GM19025 (cell line): ENCODE measurements around the gene FAM81B.
"Not testable (repeated sequence)": the region's sequence is repeated elsewhere in the genome, so short reads cannot be mapped to it uniquely, and the experiment has no call there.

Source experiments
- ATAC-seq: cut with Tn5 transposase; IDR thresholded peaks from one replicate; pipeline ENCODE4 v1.9.1; 2021; ENCODE audit warnings: mild to moderate bottlenecking, low read depth, moderate library complexity; ENCODE audit not compliant: unreplicated experiment

Gene FAM81B, protein sequence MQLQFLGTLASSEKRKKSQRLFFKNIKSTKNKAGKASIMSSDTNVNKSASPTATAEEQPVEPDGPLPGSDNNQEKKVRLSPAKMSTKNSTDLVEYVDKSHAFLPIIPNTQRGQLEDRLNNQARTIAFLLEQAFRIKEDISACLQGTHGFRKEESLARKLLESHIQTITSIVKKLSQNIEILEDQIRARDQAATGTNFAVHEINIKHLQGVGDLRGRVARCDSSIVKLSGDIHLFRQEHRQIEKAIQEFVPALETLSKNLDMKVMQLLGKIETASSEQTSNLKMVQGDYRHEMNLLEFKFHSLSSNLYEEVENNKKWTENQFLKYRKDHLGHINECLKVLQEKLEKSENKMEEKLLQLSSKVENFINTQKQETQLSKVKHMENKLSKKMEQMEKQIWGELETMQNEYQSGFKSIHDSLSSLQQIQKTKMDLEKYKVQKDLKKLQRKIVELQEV

DNA sequence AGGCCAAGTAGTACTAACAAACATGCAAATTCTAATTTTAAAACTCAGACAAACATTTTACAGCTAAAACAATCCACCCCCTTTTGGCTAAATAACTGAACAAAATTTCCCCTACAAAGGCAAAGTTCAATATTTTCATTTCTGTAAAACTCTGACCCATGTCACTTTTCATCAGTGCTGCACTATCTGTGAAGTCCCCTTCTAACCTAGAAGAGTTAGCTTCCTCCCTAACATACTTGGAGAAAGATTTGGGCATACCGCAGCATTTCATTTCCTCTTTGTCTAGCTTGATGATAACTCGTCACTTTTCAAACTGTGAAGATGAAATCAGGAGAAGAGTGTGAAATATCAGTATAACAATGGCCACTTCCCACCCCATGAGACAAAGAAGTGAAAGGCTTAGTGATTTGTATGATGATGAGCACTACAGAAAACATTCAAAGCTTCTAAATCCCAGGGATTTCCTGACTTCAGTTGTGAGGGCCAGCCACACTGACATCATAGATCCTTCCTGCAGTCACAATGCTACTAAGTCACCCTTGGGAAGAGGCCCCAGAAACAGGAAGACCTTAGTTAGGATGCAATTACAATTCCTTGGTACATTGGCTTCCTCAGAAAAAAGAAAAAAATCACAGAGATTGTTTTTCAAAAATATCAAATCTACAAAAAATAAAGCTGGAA lies at the start of gene FAM81B:
FAM81B (plus strand) TSS at position 555 of the 681 bp plus-strand sequence; CDS start at position 579, 24 bp downstream.
- no peak for ATAC-seq

DNA sequence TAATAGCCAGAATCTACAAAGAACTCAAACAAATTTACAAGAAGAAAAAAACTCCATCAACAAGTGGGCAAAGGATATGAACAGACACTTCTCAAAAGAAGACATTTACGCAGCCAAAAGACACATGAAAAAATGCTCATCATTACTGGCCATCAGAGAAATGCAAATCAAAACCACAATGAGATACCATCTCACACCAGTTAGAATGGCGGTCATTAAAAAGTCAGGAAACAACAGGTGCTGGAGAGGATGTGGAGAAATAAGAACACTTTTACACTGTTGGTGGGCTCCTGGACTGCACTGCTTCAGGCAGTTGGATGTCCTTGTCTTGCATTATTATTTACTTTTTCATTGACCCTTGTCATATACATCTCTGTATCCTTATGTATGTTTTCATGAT lies 49.7 kb upstream of the FAM81B start:
- ATAC-seq = not testable (repeated sequence)

DNA sequence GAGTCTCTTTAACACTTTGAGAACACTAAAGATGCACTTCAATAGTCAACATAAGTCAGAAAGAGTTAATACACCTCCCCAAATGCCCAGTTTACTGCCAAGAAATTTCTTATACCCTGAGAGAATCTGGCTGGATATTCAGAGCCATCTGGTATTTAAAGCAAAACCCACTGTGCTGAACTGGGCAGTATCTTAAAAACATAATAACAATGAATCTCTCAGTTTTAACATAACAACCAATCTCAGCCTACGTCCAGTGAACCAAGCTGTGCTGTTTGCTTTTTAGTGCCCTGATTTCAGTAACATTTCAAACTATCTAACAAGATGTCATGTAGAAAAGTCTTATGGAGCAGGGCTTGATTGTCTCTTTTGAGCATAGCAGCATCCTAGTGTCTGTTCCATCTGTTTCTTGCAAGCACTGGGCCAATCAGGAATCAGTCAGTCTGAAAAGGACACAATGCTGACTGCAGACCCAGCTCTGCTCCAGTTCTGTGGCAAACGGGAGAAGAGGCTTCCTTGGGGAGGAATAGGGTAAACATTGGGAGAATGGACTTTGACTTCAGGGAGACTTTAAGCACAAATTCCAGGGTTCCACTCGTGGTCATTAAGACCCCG lies 43.6 kb upstream of the FAM81B start:
- ATAC-seq = no peak

DNA sequence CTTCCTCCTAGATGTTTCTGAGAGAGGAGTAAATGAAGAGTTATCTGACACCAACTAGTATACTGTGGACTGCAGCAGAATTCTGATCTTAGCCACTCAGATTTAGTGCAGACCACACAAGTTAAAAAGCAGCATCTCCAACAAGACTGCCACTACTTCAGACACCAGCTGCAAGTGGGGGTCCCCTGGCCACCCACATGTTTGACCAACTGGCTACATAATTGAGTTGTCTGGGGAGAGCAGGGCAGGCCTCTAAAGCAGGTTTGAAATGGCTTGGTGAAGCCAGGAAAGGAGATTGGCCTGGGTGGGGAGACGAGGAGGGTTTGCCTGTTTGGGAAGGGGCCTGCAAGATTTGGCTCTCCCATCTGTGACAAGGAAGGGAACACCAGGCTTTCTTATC lies 40.5 kb upstream of the FAM81B start:
- ATAC-seq = no peak

DNA sequence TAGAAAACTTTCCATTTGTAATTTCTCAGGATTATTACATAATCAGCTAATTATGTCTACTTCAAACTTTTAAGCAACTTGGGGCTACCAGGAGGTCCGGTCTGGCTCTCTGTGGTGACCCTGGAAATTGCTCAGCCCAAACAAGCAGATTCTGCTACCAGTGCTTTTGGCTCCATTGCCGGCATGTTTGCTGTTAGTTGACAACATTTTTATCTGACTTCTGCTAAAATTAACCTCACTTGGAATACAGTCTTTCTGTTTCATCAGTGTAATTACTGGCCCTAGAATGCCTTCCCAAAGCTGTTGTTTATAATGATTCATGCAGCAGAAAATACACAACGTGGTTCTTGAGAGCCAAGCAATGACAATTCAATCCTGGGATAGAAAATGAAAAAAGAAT lies 38.5 kb upstream of the FAM81B start:
- no peak for ATAC-seq

DNA sequence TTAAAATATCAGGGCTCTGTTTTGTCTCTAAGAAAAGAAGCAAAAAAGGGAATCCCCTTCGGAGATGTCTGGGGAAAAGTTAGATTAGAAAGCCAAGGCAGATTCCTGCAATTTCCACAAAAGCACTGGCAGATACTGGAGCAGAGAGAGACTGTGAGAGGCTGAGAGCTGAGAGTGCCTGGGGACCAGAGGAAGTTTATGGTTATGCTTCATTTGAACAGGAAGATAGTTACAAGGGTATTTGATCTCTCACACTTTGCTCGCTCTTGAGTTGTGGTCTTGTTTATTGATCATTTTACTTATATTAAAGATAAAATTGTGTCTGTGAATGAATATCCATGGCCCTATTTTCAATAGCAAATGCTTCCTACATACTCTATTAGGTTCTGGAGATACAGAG lies 32.8 kb upstream of the FAM81B start:
- ATAC-seq = no peak

DNA sequence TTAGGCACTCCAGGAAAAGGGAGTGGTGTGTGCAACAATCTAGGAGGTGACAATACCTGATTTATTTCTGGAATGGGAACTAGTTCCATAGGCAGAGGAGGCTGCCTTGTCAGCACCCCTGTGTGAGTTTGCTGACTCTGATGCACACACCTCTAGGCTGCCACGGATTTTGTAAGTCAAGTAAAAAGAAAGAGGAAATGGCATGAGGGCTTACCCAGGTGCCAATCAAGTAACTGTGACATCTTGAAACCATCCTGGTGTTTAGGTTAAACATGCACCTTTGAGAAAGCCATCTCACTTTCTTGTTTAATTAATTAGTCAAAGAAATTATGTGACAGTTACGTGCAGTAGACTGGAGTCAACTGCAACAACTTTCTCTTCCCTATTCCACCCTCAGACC lies 32.3 kb upstream of the FAM81B start:
- ATAC-seq = no peak

DNA sequence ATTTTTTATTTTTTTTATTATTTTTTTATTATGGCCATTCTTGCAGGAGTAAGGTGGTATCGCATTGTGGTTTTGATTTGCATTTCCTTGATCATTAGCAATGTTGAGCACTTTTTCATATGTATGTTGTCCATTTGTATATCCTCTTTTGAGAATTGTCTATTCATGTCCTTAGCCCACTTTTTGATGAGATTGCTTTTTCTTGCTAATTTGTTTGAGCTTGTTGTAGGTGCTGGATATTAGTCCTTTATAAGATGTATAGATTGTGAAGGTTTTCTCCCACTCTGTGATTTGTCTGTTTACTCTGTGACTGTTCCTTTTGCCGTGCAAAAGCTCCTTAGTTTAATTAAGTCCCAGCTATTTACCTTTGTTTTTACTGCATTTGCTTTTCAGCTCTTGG lies 30.5 kb upstream of the FAM81B start:
- ATAC-seq = not testable (repeated sequence)

DNA sequence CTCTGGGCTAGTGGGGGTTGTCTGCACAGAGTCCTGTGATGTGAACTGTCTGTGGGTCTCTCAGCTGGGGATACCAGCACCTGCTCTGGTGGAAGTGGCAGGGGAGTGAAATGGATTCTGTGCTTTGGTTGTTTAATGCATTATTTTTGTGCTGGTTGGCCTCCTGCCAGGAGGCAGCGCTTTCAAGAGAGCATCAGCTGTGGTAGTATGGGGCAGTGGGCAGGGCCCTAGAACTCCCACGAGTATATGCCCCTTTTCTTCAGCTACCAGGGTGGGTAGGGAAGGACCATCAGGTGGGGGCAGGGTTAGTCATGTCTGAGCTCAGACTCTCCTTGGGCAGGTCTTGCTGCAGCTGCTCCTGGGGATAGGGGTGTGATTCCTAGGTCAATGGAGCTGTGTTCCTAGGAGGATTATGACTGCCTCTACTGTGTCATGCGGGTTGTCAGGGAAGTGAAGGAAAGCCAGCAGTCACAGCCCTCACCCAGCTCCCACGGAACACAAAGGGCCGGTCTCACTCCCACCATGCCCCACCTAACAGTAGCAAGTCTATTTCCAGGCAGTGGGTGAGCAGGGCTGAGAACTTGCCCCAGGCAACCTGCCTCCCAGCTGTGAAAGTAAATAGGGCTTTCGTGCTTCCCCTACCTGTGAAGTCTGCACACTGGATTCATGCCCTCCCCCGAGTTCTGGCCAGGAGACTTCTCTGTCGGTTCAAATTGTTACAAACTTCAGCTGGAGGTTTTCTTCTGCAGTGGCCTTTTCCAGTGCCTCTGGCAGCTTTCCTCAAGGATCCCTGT lies 25.7 kb upstream of the FAM81B start:
- no peak for ATAC-seq

DNA sequence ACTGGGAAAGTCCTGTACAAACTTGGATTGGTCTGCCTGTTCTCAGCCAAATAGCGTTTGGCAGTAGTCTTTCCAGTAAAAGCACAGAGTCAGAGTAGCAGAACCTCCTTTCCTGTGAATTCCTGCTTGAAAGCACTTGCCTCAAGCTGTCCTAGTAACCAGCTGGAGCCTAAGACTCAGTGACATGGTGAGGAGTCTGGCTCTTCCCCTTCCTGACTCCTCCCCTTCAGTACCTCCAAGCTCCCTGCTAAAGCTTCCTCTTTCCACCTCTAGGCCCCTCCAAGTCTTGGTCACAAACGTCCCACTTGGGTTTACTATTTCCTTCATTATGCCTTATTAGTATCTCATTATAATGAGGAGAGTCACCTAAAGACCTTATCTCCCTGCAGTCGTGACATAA lies 21.4 kb upstream of the FAM81B start:
- no peak for ATAC-seq

DNA sequence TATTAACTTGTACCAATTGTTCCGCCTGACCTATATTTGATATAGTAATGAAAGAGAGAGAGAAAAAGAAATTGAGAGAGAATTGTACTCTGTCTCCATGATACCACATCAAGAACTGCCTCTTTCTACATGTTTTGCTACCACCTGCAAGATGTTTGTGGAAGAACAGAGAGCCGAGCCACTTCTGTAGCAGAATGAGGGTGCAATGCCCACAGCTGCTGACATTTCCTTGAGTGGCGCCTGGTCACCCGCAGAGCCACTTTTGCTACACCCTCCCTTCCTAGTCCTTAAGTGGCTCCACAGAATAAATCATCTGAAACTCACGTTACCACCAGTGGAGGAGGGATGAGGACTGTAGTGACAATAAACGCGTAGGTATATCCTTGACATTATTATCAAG lies 17.1 kb upstream of the FAM81B start:
- ATAC-seq = no peak

DNA sequence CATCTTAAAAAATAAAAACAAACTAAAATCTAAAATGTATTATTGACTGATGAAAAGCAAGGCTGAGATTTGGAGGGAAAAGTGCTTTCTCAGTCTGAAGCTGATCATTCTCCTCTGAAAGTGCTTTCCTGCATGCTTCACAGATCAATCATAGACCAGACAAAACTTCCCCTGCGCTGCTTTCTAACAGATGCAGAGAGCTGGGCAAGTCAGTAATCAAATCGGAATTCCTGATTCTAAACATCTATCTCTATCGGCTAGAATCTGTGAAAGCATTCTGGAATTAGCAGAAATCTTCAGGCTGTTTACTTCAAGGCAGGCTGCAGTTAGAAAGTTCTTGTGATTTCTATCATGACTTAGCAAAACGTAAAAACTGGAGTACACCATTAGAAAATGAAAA lies 15.6 kb upstream of the FAM81B start:
- ATAC-seq = no peak

DNA sequence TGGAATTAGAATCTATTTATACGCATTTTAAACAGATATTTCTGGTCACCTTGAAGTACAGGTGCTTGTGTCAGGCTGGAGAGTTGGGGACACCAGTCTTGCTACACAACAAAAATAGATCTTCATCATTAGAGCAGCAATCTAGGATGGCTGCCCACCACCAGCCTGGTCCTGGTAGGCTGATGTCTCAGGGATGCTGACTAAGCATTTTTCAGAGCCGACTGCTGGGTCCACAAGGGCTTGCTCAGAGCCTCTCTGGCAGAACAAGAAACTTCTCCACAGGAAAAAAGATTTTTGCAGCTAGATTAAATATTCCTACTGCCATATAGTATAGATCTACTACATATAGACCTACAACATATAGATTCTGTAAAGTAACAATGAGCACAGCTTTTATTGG lies 12.0 kb upstream of the FAM81B start:
- no peak for ATAC-seq

DNA sequence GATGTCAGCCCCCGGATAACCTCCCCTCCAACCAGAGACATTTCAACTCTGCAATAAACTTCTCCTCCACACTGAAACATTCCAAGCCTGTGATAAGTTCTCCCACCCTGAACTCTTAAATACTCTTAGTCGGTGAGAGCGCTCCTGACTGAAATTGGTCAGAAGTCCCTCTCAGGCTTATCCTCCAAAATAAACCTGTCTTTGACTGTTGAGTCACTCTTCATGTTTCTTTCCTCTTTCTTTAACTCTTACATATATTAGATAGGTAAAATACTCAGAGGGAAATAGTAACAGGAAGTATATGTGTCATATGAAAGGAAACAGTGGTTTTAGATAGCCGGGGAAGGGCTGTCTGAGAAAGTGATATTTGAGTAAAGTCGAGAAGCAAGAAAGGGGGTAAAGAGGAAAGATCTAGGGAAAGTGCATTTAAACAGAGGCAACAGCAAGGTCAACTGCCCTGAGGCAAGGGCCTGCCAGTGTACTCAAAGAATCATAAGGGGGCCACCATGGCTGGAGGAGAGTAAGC lies 11.0 kb upstream of the FAM81B start:
- ATAC-seq = no peak

DNA sequence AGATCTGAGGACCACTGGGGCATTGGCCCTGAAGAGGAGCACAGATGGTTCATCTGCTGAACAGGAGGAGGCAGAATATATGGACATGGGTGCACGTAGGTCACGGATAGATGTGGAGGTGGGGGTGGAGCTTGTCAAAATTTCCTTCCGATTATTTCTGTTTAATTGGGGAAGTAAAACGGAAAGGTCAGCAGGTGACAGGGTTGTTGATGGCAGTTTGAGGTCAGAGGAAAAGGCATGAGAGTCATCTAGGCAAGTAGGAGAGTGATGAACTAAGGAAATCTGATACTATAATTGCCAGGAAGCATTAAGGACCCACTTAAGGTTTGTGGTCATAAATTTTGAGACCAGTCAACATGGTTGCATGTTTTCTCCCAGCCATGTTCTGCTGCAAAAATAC lies 8.4 kb upstream of the FAM81B start:
- ATAC-seq = no peak

DNA sequence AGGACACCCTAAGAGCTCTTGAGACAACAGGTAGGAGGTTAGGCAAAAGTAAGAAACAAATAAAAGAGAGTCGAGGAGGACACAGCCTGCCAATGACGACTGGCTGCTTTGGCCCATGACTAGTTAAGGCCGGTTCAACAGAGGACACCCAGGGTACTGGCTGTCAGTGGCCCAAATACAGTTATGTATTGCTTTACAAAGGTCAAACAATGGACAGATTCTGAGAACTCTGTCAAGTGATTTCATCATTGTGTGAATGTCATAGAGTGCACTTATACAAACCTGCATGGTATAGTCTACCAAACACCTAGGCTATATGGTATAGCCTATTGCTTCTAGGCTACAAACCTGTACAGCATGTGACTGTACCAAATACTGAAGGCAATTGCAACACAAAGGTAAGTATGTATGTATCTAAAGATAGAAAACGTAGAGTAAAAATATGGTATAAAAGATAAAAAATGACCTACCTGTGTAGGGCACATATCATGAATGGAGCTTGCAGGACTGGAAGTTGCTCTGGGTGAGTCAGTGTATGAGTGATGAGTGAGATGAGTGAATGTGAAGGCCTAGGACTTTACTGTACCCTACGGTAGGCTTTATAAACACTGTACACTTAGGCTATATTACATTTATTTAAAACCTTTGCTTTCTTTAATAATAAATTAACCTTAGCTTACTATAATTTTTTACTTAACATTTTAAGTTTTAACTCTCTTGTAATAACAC lies 6.5 kb upstream of the FAM81B start:
- ATAC-seq = no peak

DNA sequence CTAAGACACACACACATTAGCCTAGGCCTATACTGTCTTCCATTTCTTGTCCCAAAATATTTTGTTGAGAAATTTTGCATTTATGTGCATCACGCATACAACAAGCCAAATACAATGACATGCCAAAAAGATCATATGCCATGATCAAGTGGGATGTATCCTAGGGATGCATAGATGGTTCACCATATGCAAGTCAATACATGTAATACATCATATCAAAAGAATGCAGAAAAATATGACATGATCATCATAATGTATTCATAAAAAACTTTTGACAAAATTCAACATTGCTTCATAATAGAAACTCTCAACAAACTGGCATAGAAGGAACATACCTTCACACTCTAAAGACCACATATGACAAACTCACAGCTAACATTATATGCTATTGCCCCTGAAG lies 5.8 kb upstream of the FAM81B start:
- no peak for ATAC-seq

DNA sequence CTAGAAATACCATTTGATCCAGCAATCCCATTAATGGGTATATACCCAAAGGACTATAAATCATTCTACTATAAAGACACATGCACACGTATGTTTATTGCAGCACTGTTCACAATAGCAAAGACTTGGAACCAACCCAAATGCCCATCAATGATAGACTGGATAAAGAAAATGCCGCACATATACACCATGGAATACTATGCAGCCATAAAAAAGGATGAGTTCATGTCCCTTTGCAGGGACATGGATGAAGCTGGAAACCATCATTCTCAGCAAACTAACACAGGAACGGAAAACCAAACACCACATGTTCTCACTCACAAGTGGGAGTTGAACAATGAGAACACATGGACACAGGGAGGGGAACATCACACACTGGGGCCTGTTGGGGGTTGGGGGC lies 799 bp downstream of the FAM81B start:
- not testable (repeated sequence) for ATAC-seq

DNA sequence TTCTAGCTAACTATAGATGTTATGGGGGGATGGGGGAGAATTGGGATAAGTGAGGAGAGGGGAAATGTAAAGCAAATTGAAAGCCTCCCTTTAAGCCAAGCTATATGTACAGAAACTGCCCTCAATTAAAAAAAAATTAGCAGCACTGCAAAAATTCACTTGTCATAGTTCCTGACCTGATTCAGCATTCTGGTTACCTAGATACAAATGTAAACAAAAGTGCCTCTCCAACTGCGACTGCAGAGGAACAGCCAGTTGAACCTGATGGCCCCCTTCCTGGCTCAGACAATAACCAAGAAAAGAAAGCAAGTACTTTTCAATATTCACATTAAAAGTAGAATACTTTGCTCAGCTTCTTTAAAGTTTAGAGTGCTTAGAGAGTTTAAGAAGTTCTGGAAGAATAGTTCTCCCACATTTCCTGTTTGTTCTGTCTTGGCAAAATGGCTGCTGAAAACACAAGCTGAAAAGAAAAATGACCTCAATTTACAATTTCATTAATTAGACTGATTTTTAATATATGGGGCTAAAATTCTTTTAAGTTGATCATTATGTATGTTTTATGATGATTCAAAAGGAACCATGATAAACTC lies 1.5 kb downstream of the FAM81B start:
- no peak for ATAC-seq

DNA sequence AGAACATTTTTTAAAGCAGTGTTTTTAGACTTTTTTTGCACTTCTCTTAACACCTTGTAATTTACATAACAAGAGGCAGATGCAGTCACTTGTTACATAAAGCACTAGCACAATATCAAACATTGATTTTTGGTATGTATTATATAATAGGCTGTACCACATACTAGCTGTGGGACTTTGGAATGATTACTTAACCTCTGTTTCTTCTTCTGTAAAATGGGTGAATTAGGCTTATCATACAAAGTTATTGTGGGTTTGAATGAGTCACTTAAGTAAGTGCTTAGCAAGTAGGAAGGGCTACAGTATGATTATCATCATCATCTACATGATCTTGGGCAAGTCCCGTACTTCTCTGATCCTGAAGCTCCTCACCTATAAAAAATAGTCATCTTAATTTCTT lies 2.1 kb downstream of the FAM81B start:
- ATAC-seq = no peak
